ENCODE measurements around the gene GPBAR1.
A peak's percentile ranks its signal among the peaks of the same experiment; 100 is the strongest.

The GPBAR1 gene

GRCh38 chr2:218282173-218282991 is 21.6 kb downstream of the GPBAR1 start:
- H3K4me3 ChIP-seq (ENCODE audit: low read depth, low read length): no peak overlapping the region

GRCh38 chr2:218284106-218284811 is 23.4 kb downstream of the GPBAR1 start:
- no peak overlapping the region for H3K4me3 ChIP-seq (ENCODE audit: low read depth, low read length)

GRCh38 chr2:218285604-218286003 is 24.8 kb downstream of the GPBAR1 start:
- H3K4me3 ChIP-seq (ENCODE audit: low read depth, low read length): no peak overlapping the region

GRCh38 chr2:218286570-218287459 is 26.0 kb downstream of the GPBAR1 start:
- no peak overlapping the region for H3K4me3 ChIP-seq (ENCODE audit: low read depth, low read length)

GRCh38 chr2:218289639-218290315 is 29.0 kb downstream of the GPBAR1 start:
- H3K4me3 ChIP-seq (ENCODE audit: low read depth, low read length): no peak overlapping the region

GRCh38 chr2:218290316-218291261 is 29.8 kb downstream of the GPBAR1 start:
- H3K4me3 ChIP-seq (ENCODE audit: low read depth, low read length): no peak overlapping the region

- peak overlapping the region; percentile 51 for H3K4me3 ChIP-seq (ENCODE audit: low read depth, low read length)
Measured at GRCh38 chr2:218291318-218292047, 30.7 kb downstream of the GPBAR1 start.

- H3K4me3 ChIP-seq (ENCODE audit: low read depth, low read length): peak within 1 kb of the TSS; percentile 51
Measured at GRCh38 chr2:218292048-218293014, 31.5 kb downstream of the GPBAR1 start, which contains the start of gene TMBIM1. Gene TMBIM1, minus strand, starts transcription at chr2:218292503. Its CDS starts 10,362 bp downstream, at chr2:218282141.

GRCh38 chr2:218293715-218294429 is 33.1 kb downstream of the GPBAR1 start:
- H3K4me3 ChIP-seq (ENCODE audit: low read depth, low read length): no peak overlapping the region

GRCh38 chr2:218294430-218295022 is 33.7 kb downstream of the GPBAR1 start:
- no peak overlapping the region for H3K4me3 ChIP-seq (ENCODE audit: low read depth, low read length)

GRCh38 chr2:218295029-218295428 is 34.2 kb downstream of the GPBAR1 start:
- H3K4me3 ChIP-seq (ENCODE audit: low read depth, low read length): no peak overlapping the region

GRCh38 chr2:218296200-218296599 is 35.4 kb downstream of the GPBAR1 start:
- no peak overlapping the region for H3K4me3 ChIP-seq (ENCODE audit: low read depth, low read length)

GRCh38 chr2:218296847-218297246 is 36.0 kb downstream of the GPBAR1 start:
- H3K4me3 ChIP-seq (ENCODE audit: low read depth, low read length): no peak overlapping the region

GRCh38 chr2:218298314-218298875 is 37.6 kb downstream of the GPBAR1 start:
- H3K4me3 ChIP-seq (ENCODE audit: low read depth, low read length): no peak overlapping the region

- H3K4me3 ChIP-seq (ENCODE audit: low read depth, low read length): no peak overlapping the region
Measured at GRCh38 chr2:218300141-218300540, 39.3 kb downstream of the GPBAR1 start.

GRCh38 chr2:218301176-218301819 is 40.5 kb downstream of the GPBAR1 start:
- H3K4me3 ChIP-seq (ENCODE audit: low read depth, low read length): no peak overlapping the region

All from iPS-11a (cell line).